Calu3 (cell line): ENCODE results near the gene MINDY4B. TPM values are rescaled to one million over a fixed set of nuclear protein-coding genes. Genes with fewer than 3 reads are reported as not detected.

Experiments used
- BruUV-seq: library from RNA; stranded (reverse); fragments of 400-500 nt; replicated peaks from 2 replicates; lab custom pipeline; 2021; lab: Mats Ljungman, UMichigan
- CTCF ChIA-PET: fragments of 300-600 bp; sonication (Branson Sonifier 250); formaldehyde crosslinking; loops from one replicate; lab custom pipeline; 2022; ENCODE audit warnings: antibody characterized with exemption; lab: Charles Lee
- DNase-seq: peaks from one replicate; pipeline ENCODE4 v3.0.0; 2022
- H3K27ac Mint-ChIP-seq: one replicate; pipeline ENCODE4 v1.8.0; 2022; ENCODE audit warnings: mixed read lengths; ENCODE audit not compliant: unreplicated experiment
- H3K27me3 Mint-ChIP-seq: one replicate; pipeline ENCODE4 v1.8.0; 2022; ENCODE audit warnings: mixed read lengths; ENCODE audit not compliant: unreplicated experiment
- H3K36me3 Mint-ChIP-seq: one replicate; pipeline ENCODE4 v1.8.0; 2022; ENCODE audit warnings: mild to moderate bottlenecking, moderate library complexity, mixed read lengths; ENCODE audit not compliant: insufficient read depth, unreplicated experiment
- H3K4me1 Mint-ChIP-seq: one replicate; pipeline ENCODE4 v1.8.0; 2022; ENCODE audit warnings: mild to moderate bottlenecking, low read depth, mixed read lengths; ENCODE audit not compliant: unreplicated experiment
- H3K4me3 Mint-ChIP-seq: one replicate; pipeline ENCODE4 v1.8.0; 2022; ENCODE audit warnings: mild to moderate bottlenecking, low read depth, moderate library complexity, mixed read lengths; ENCODE audit not compliant: unreplicated experiment
- H3K9me3 Mint-ChIP-seq: one replicate; pipeline ENCODE4 v1.8.0; 2022; ENCODE audit warnings: low read depth, mixed read lengths; ENCODE audit not compliant: unreplicated experiment
- CTCF ChIP-seq: fragments of 200-600 bp; IDR thresholded peaks from one replicate; pipeline ENCODE4 v1.8.0; 2022; ENCODE audit warnings: antibody characterized with exemption; ENCODE audit not compliant: unreplicated experiment
- intact Hi-C: fragments of 100-400 bp; cut with micrococcal nuclease; formaldehyde crosslinking; loops from one replicate; pipeline ENCODE4 v1.10.0; 2022; ENCODE audit not compliant: unreplicated experiment
- total RNA-seq: library from RNA; stranded (reverse); gene quantifications from 2 replicates; pipeline ENCODE4 v1.2.3, GENCODE V29; 2022

Gene MINDY4B
- total RNA-seq, 1 experiment from 2014 or later, result not detected

GRCh38 chr3:150897592-150897991 is 7.6 kb downstream of the MINDY4B start:
- Mint-ChIP-seq H3K27me3 (peaks cover 90% of the 10 kb centered on the region), H3K27ac (no peak overlapping the region), H3K9me3 (no peaks in the 10 kb centered on the region), H3K4me1 (no peaks in the 10 kb centered on the region), H3K4me3 (no peak overlapping the region), H3K36me3 (no peaks in the 10 kb centered on the region)
- CTCF ChIA-PET, result interaction anchor here (1.1 kb wide), 1 partner anchor 58 kb away, joined by 3 read pairs; no protein-coding TSS in a partner anchor
- no peak for TF ChIP-seq CTCF
- no TSS peak for BruUV-seq
- intact Hi-C loops, result no loop called here
- no peak for DNase-seq

- no peaks in the 10 kb centered on the region for H3K9me3 Mint-ChIP-seq
- H3K4me1 Mint-ChIP-seq, result no peaks in the 10 kb centered on the region
- no TSS peak for BruUV-seq
- H3K27ac Mint-ChIP-seq, result no peak overlapping the region
- CTCF ChIA-PET, result interaction anchor here (0.7 kb wide), 1 partner anchor 169 kb away, joined by 3 read pairs; no protein-coding TSS in a partner anchor
- TF ChIP-seq CTCF, result no peak
- no peak overlapping the region for H3K4me3 Mint-ChIP-seq
- H3K36me3 Mint-ChIP-seq, result no peaks in the 10 kb centered on the region
- DNase-seq, result no peak
- H3K27me3 Mint-ChIP-seq, result peaks cover 80% of the 10 kb centered on the region
- intact Hi-C loops, result no loop called here
Observed at GRCh38 chr3:150890831-150891230, 14.4 kb downstream of the MINDY4B start.

GRCh38 chr3:150890295-150890694 is 14.9 kb downstream of the MINDY4B start:
- CTCF ChIA-PET, result no interaction called here
- DNase-seq, result no peak

GRCh38 chr3:150889106-150889505 is 16.1 kb downstream of the MINDY4B start:
- H3K36me3 Mint-ChIP-seq, result no peaks in the 10 kb centered on the region
- H3K9me3 Mint-ChIP-seq, result no peaks in the 10 kb centered on the region
- no peak for TF ChIP-seq CTCF
- intact Hi-C loops, result no loop called here
- BruUV-seq, result no TSS peak
- no peak overlapping the region for H3K4me3 Mint-ChIP-seq
- no peak for DNase-seq
- no peak overlapping the region for H3K27ac Mint-ChIP-seq
- no peaks in the 10 kb centered on the region for H3K4me1 Mint-ChIP-seq
- peaks cover 80% of the 10 kb centered on the region for H3K27me3 Mint-ChIP-seq
- CTCF ChIA-PET, result interaction anchor here (0.9 to 1.0 kb wide), 2 partner anchors 24 to 675 kb away, joined by 3 to 4 read pairs; no protein-coding TSS in a partner anchor

More at GRCh38 chr3:150890295-150890694, 14.9 kb downstream of the MINDY4B start:
- no peak for TF ChIP-seq CTCF
- H3K4me3 Mint-ChIP-seq, result no peak overlapping the region
- peaks cover 80% of the 10 kb centered on the region for H3K27me3 Mint-ChIP-seq
- no peaks in the 10 kb centered on the region for H3K36me3 Mint-ChIP-seq
- no TSS peak for BruUV-seq
- no peaks in the 10 kb centered on the region for H3K9me3 Mint-ChIP-seq
- no peak overlapping the region for H3K27ac Mint-ChIP-seq
- intact Hi-C loops, result no loop called here
- no peaks in the 10 kb centered on the region for H3K4me1 Mint-ChIP-seq
